ENCODE results near the gene SKAP1. TPM values are rescaled to one million over a fixed set of nuclear protein-coding genes. Genes with fewer than 3 reads are reported as not detected.
"Not testable (repeated sequence)": the region's sequence is repeated elsewhere in the genome, so short reads cannot be mapped to it uniquely, and the experiment has no call there.

The SKAP1 gene
- total RNA-seq, 1 donor from 2014 or later = 51.9 TPM

GRCh38 chr17:48269209-48269608, 160.8 kb downstream of the SKAP1 start:
- no peak for DNase-seq (ENCODE audit: low spot score)
- Mint-ChIP-seq H3K27ac (no peak overlapping the region), H3K4me3 (no peak overlapping the region), H3K9me3 (no peaks in the 10 kb centered on the region), H3K27me3 (ENCODE audit: insufficient read depth) (no peaks in the 10 kb centered on the region), H3K4me1 (ENCODE audit: low read depth) (peaks cover 23% of the 10 kb centered on the region), H3K36me3 (ENCODE audit: low read depth) (peaks cover 3% of the 10 kb centered on the region)
- intact Hi-C loops (cut with micrococcal nuclease) = no loop called here

DNA sequence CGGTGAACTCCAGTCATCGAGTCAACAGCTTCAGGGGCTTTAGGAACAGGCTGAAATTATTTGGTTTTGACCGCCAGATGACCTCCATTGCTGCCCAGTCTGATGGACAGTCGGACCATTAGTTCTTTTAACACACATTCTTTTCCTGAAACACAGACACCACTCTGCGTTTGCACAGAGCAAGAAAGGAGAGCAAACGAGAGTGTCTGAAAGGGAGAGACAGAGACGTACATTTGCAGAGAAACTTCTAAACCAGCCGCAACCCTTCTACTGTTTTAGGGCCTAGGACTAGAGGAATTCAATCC, 166.3 kb downstream of the SKAP1 start:
- Mint-ChIP-seq H3K9me3 (no peaks in the 10 kb centered on the region), H3K36me3 (ENCODE audit: low read depth) (peaks cover 6% of the 10 kb centered on the region), H3K27ac (no peak overlapping the region), H3K27me3 (ENCODE audit: insufficient read depth) (no peaks in the 10 kb centered on the region), H3K4me3 (no peak overlapping the region), H3K4me1 (ENCODE audit: low read depth) (peaks cover 23% of the 10 kb centered on the region)
- intact Hi-C loops (cut with micrococcal nuclease) = loop anchor here (5.0 kb wide), 3 partner anchors 34 to 354 kb away; partner anchors contain the start of gene HOXB8
- DNase-seq (ENCODE audit: low spot score) = no peak

DNA sequence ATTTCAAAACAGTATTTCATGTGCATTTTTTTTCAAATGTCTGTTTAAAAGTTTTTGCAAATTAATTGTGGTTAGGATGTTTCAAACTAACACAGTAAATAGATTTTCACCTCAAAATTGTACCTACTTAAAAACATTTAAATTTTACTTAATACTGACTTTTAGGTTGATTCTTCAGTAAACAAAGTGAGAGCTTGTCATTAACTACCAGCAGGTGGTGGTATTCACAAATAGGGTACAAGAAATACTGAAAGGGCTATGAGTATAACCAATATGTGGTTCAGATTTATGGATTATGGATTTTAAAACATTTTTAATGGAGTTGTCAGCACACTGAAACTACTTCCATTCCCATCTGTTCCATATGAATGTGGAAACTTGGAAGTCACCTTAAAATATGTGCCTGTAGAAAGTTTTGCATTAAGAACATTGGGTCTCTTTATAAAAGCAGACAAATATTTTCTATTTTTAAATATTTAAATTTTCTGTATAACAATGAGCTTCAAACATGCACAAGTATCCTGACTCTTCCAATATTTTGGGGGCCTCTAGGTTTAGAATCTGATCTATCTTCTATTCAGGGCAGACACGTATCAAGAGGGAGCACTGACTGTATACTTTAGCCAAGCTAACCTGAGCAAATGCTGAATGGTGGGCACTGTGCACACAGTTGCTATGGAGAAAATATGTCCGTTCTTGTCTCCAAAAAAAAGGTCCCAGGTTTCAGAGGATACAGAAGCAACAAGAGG, 166.9 kb downstream of the SKAP1 start:
- Mint-ChIP-seq H3K27ac (no peak overlapping the region), H3K27me3 (ENCODE audit: insufficient read depth) (no peaks in the 10 kb centered on the region), H3K4me3 (no peak overlapping the region), H3K4me1 (ENCODE audit: low read depth) (peaks cover 20% of the 10 kb centered on the region), H3K36me3 (ENCODE audit: low read depth) (peaks cover 5% of the 10 kb centered on the region), H3K9me3 (no peaks in the 10 kb centered on the region)
- DNase-seq (ENCODE audit: low spot score) = no peak
- intact Hi-C loops (cut with micrococcal nuclease) = loop anchor here (5.0 kb wide), 3 partner anchors 34 to 354 kb away; partner anchors contain the start of gene HOXB8

- H3K36me3 Mint-ChIP-seq (ENCODE audit: low read depth) = peaks cover 11% of the 10 kb centered on the region
- intact Hi-C loops (cut with micrococcal nuclease) = loop anchor here (5.0 kb wide), 3 partner anchors 36 to 356 kb away; partner anchors contain the start of gene HOXB8
- H3K4me1 Mint-ChIP-seq (ENCODE audit: low read depth) = peaks cover 18% of the 10 kb centered on the region
- H3K27me3 Mint-ChIP-seq (ENCODE audit: insufficient read depth) = no peaks in the 10 kb centered on the region
- H3K27ac Mint-ChIP-seq = no peak overlapping the region
- no peak overlapping the region for H3K4me3 Mint-ChIP-seq
- no peak for DNase-seq (ENCODE audit: low spot score)
- no peaks in the 10 kb centered on the region for H3K9me3 Mint-ChIP-seq
Measured at GRCh38 chr17:48261297-48261880, 168.6 kb downstream of the SKAP1 start.

DNA sequence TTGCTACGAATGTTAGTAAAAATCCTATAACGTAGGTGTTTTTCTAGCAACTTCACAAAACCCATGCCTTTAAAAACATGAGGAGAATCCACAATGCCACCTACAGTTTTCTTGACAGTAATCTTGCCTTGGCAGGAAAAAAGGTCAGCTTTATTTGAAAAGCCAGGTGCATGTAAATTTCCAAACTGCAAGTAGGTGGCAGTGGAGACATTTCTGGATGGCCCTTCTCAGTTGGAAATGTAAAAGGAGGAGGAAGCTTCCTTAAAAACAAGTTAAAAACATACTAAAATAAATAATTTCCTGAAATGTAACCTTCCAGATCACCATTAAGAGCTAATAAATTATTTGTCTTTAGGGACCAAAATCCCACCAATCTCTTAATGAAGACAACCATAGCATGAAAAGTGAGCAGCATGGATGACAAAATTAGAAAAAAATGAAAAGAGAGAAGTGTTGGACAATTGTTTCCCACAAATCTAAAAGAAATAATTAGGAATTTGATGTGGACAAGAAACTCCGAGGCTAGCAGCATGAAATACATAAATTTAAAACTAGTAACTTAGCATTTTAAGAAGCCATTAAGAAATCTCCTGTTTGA, 170.2 kb downstream of the SKAP1 start:
- H3K9me3 Mint-ChIP-seq = no peaks in the 10 kb centered on the region
- H3K36me3 Mint-ChIP-seq (ENCODE audit: low read depth) = peaks cover 11% of the 10 kb centered on the region
- H3K27ac Mint-ChIP-seq = no peak overlapping the region
- no peaks in the 10 kb centered on the region for H3K27me3 Mint-ChIP-seq (ENCODE audit: insufficient read depth)
- H3K4me3 Mint-ChIP-seq = no peak overlapping the region
- DNase-seq (ENCODE audit: low spot score) = no peak
- H3K4me1 Mint-ChIP-seq (ENCODE audit: low read depth) = peaks cover 6% of the 10 kb centered on the region
- intact Hi-C loops (cut with micrococcal nuclease) = loop anchor here (2.0 to 5.0 kb wide), 4 partner anchors 38 to 358 kb away; partner anchors contain the start of genes HOXB5 and HOXB8

DNA sequence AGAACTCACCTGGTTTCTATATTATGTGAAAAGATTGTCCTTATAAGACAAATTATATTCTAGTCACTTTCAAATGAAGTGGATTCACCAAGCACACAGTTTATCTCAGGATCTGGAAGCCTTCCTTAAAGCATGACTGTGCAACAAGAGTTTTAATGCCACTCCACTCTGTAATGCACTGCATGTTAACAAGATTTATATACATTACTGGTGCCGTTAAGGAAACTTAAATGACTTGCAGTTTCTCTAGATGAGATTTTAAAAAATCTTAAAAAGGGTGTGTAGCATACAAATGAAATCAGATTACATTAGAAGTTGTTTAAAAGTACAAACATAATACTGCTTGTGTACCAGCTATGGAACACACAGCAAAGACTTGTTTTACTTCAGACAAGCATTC, 171.7 kb downstream of the SKAP1 start:
- Mint-ChIP-seq H3K27me3 (ENCODE audit: insufficient read depth) (no peaks in the 10 kb centered on the region), H3K36me3 (ENCODE audit: low read depth) (peaks cover 13% of the 10 kb centered on the region), H3K4me3 (no peak overlapping the region), H3K9me3 (no peaks in the 10 kb centered on the region), H3K4me1 (ENCODE audit: low read depth) (no peaks in the 10 kb centered on the region), H3K27ac (no peak overlapping the region)
- intact Hi-C loops (cut with micrococcal nuclease) = loop anchor here (2.0 kb wide), 1 partner anchor 334 kb away; the partner anchor contains the start of gene HOXB5
- DNase-seq (ENCODE audit: low spot score) = no peak

GRCh38 chr17:48255759-48256158, 174.3 kb downstream of the SKAP1 start:
- H3K27ac Mint-ChIP-seq = no peak overlapping the region
- no peak for DNase-seq (ENCODE audit: low spot score)
- intact Hi-C loops (cut with micrococcal nuclease) = no loop called here
- H3K36me3 Mint-ChIP-seq (ENCODE audit: low read depth) = peaks cover 11% of the 10 kb centered on the region
- H3K27me3 Mint-ChIP-seq (ENCODE audit: insufficient read depth) = no peaks in the 10 kb centered on the region
- no peaks in the 10 kb centered on the region for H3K9me3 Mint-ChIP-seq
- H3K4me1 Mint-ChIP-seq (ENCODE audit: low read depth) = no peaks in the 10 kb centered on the region
- H3K4me3 Mint-ChIP-seq = no peak overlapping the region

GRCh38 chr17:48254896-48255295, 175.1 kb downstream of the SKAP1 start:
- DNase-seq (ENCODE audit: low spot score) = no peak
- intact Hi-C loops (cut with micrococcal nuclease) = no loop called here
- no peak overlapping the region for H3K27ac Mint-ChIP-seq
- H3K9me3 Mint-ChIP-seq = no peaks in the 10 kb centered on the region
- no peaks in the 10 kb centered on the region for H3K4me1 Mint-ChIP-seq (ENCODE audit: low read depth)
- H3K4me3 Mint-ChIP-seq = no peak overlapping the region
- peaks cover 11% of the 10 kb centered on the region for H3K36me3 Mint-ChIP-seq (ENCODE audit: low read depth)
- no peaks in the 10 kb centered on the region for H3K27me3 Mint-ChIP-seq (ENCODE audit: insufficient read depth)

DNA sequence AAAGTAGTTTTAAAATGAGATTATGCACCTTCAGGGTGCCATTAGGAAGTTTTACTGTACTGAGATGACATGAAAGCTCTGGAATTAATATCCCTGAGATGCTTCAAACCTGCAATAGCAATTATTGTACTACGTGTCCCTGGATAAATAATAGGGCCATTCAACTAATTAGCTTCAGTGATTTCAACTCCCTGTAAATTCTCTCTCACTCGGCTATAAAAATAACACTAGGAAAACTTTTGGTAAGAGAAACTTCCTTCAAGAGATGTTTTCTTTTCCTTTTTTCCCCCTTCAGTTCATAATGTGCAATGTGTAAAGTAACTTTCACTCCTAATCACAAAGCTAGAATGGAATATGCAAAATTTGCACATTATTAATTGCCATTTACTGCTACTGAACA, 176.0 kb downstream of the SKAP1 start:
- intact Hi-C loops (cut with micrococcal nuclease) = no loop called here
- no peak for DNase-seq (ENCODE audit: low spot score)
- no peak overlapping the region for H3K27ac Mint-ChIP-seq
- H3K36me3 Mint-ChIP-seq (ENCODE audit: low read depth) = peaks cover 11% of the 10 kb centered on the region
- no peaks in the 10 kb centered on the region for H3K9me3 Mint-ChIP-seq
- no peak overlapping the region for H3K4me3 Mint-ChIP-seq
- H3K27me3 Mint-ChIP-seq (ENCODE audit: insufficient read depth) = no peaks in the 10 kb centered on the region
- H3K4me1 Mint-ChIP-seq (ENCODE audit: low read depth) = no peaks in the 10 kb centered on the region

GRCh38 chr17:48251950-48252349, 178.1 kb downstream of the SKAP1 start:
- Mint-ChIP-seq H3K4me1 (ENCODE audit: low read depth) (no peaks in the 10 kb centered on the region), H3K9me3 (no peaks in the 10 kb centered on the region), H3K27me3 (ENCODE audit: insufficient read depth) (no peaks in the 10 kb centered on the region), H3K36me3 (ENCODE audit: low read depth) (peaks cover 7% of the 10 kb centered on the region), H3K4me3 (no peak overlapping the region), H3K27ac (no peak overlapping the region)
- intact Hi-C loops (cut with micrococcal nuclease) = no loop called here
- DNase-seq (ENCODE audit: low spot score) = no peak

DNA sequence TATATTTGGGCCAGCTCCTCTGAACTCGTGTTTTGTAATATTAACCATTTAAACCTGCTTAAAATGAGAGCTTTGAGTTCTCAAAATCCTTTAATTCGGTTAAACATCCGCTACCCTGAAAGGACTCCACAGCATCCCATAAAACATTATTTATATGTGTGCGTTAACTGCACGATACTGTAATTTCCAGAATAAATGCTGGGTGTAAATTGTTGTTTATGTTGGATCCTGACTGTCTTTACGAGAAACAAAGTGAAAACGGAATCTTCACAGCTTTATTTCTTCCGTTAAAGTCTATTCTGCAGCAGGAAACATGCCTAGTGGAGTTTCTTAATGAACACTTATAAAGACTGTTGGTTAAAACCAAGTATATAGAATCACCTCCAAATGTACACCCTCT, 179.1 kb downstream of the SKAP1 start:
- peaks cover 5% of the 10 kb centered on the region for H3K36me3 Mint-ChIP-seq (ENCODE audit: low read depth)
- intact Hi-C loops (cut with micrococcal nuclease) = no loop called here
- no peaks in the 10 kb centered on the region for H3K27me3 Mint-ChIP-seq (ENCODE audit: insufficient read depth)
- no peaks in the 10 kb centered on the region for H3K4me1 Mint-ChIP-seq (ENCODE audit: low read depth)
- H3K4me3 Mint-ChIP-seq = no peak overlapping the region
- H3K27ac Mint-ChIP-seq = no peak overlapping the region
- H3K9me3 Mint-ChIP-seq = no peaks in the 10 kb centered on the region
- no peak for DNase-seq (ENCODE audit: low spot score)

- H3K4me1 Mint-ChIP-seq (ENCODE audit: low read depth); H3K27me3 Mint-ChIP-seq (ENCODE audit: insufficient read depth); intact Hi-C loops (cut with micrococcal nuclease); DNase-seq (ENCODE audit: low spot score); H3K27ac Mint-ChIP-seq; H3K36me3 Mint-ChIP-seq (ENCODE audit: low read depth); H3K4me3 Mint-ChIP-seq; H3K9me3 Mint-ChIP-seq: not testable (repeated sequence)
Measured at GRCh38 chr17:48250059-48250458, 180.0 kb downstream of the SKAP1 start.

- DNase-seq (ENCODE audit: low spot score) = no peak
- H3K4me3 Mint-ChIP-seq = no peak overlapping the region
- H3K9me3 Mint-ChIP-seq = no peaks in the 10 kb centered on the region
- no peak overlapping the region for H3K27ac Mint-ChIP-seq
- peaks cover 22% of the 10 kb centered on the region for H3K4me1 Mint-ChIP-seq (ENCODE audit: low read depth)
- intact Hi-C loops (cut with micrococcal nuclease) = no loop called here
- H3K36me3 Mint-ChIP-seq (ENCODE audit: low read depth) = peaks cover 2% of the 10 kb centered on the region
- H3K27me3 Mint-ChIP-seq (ENCODE audit: insufficient read depth) = no peaks in the 10 kb centered on the region
Measured at GRCh38 chr17:48247603-48248002, 182.4 kb downstream of the SKAP1 start.
